ENCODE data around the gene CCL15.

Gene CCL15

GRCh38 chr17:35949401-35949800, 52.0 kb downstream of the CCL15 start:
- H3K27ac ChIP-seq (ENCODE audit: low read depth in 2 of 2, low read length in 2 of 2), result no peak overlapping the region
- H3K9me3 ChIP-seq (ENCODE audit: control insufficient read depth in 2 of 2, low read length in 2 of 2), result no peaks in the 10 kb centered on the region
- H3K27me3 ChIP-seq (ENCODE audit: control insufficient read depth in 2 of 2, insufficient read depth in 2 of 2, low read length in 2 of 2), result no peaks in the 10 kb centered on the region
- no peaks in the 10 kb centered on the region for H3K36me3 ChIP-seq (ENCODE audit: control insufficient read depth in 2 of 2, insufficient read depth in 2 of 2, low read length in 2 of 2)
- H3K9ac ChIP-seq (ENCODE audit: low read depth in 1 of 2, low read length in 2 of 2), result no peak overlapping the region
- H3K4me1 ChIP-seq (ENCODE audit: control insufficient read depth in 2 of 2, insufficient read depth in 2 of 2, low read length in 2 of 2), result no peaks in the 10 kb centered on the region
- H3K4me3 ChIP-seq (ENCODE audit: low read length in 2 of 2), result no peak overlapping the region

GRCh38 chr17:35948092-35948491, 53.3 kb downstream of the CCL15 start:
- no peak overlapping the region for H3K9ac ChIP-seq (ENCODE audit: low read depth in 1 of 2, low read length in 2 of 2)
- peaks cover 0 to 5% of the 10 kb centered on the region in 2 donors for H3K4me1 ChIP-seq (ENCODE audit: control insufficient read depth in 2 of 2, insufficient read depth in 2 of 2, low read length in 2 of 2)
- H3K36me3 ChIP-seq (ENCODE audit: control insufficient read depth in 2 of 2, insufficient read depth in 2 of 2, low read length in 2 of 2), result no peaks in the 10 kb centered on the region
- H3K9me3 ChIP-seq (ENCODE audit: control insufficient read depth in 2 of 2, low read length in 2 of 2), result no peaks in the 10 kb centered on the region
- no peak overlapping the region for H3K4me3 ChIP-seq (ENCODE audit: low read length in 2 of 2)
- H3K27me3 ChIP-seq (ENCODE audit: control insufficient read depth in 2 of 2, insufficient read depth in 2 of 2, low read length in 2 of 2), result no peaks in the 10 kb centered on the region
- no peak overlapping the region for H3K27ac ChIP-seq (ENCODE audit: low read depth in 2 of 2, low read length in 2 of 2)

Measured in mucosa of rectum (tissue), 2 donors.